Measurements from ENCODE around the gene NLGN1. TPM values are rescaled to one million over a fixed set of nuclear protein-coding genes. Genes with fewer than 3 reads are reported as not detected.
"Not testable (repeated sequence)": the region's sequence is repeated elsewhere in the genome, so short reads cannot be mapped to it uniquely, and the experiment has no call there.

Gene NLGN1
- total RNA-seq, 4 donors from 2014 or later: 0.80 to 4.4 (median 1.8) TPM

DNA sequence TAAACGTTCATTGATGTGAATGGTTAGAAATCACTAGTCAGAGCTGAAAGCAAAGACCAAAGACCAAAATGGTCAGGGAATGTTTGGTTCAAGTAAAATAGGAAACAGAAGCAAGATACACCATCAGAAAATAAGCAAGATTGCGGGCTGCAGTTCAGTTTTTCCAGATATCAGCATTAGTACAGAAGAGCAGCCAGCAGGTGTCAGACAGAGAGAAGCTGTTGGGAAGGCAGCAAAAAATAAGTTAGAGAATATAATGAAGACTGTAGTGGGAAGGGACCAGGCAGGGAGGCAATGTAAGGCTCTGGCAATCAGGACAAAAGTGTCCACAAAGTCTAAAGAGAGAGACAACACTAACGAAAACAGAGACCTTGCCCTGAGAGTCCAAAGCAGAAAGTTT lies 822.2 kb downstream of the NLGN1 start:
- no peak for DNase-seq (ENCODE audit: low spot score in 2 of 2)
- 67 to 79% methylated on average over 3 of the region's 3 CpGs for WGBS, 2 donors
- TF ChIP-seq, protein P1, sequence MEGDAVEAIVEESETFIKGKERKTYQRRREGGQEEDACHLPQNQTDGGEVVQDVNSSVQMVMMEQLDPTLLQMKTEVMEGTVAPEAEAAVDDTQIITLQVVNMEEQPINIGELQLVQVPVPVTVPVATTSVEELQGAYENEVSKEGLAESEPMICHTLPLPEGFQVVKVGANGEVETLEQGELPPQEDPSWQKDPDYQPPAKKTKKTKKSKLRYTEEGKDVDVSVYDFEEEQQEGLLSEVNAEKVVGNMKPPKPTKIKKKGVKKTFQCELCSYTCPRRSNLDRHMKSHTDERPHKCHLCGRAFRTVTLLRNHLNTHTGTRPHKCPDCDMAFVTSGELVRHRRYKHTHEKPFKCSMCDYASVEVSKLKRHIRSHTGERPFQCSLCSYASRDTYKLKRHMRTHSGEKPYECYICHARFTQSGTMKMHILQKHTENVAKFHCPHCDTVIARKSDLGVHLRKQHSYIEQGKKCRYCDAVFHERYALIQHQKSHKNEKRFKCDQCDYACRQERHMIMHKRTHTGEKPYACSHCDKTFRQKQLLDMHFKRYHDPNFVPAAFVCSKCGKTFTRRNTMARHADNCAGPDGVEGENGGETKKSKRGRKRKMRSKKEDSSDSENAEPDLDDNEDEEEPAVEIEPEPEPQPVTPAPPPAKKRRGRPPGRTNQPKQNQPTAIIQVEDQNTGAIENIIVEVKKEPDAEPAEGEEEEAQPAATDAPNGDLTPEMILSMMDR (IDR thresholded peaks at IDR 0.05): no peak
- TF ChIP-seq POLR2A (IDR thresholded peaks at IDR 0.05): no peak
- intact Hi-C loops (cut with DNase I; ENCODE audit: low total_unique reads): no loop called here
- no peak overlapping the region for H3K4me3 ChIP-seq (ENCODE audit: low read depth, poor library complexity, severe bottlenecking)

- WGBS, 2 donors: 46 to 50% methylated on average over 4 of the region's 4 CpGs
- no peak overlapping the region for H3K4me3 ChIP-seq (ENCODE audit: low read depth, poor library complexity, severe bottlenecking)
- TF ChIP-seq, protein P1 (IDR thresholded peaks at IDR 0.05): no peak
- no peak for TF ChIP-seq POLR2A (IDR thresholded peaks at IDR 0.05)
- intact Hi-C loops (cut with DNase I; ENCODE audit: low total_unique reads): no loop called here
- no peak for DNase-seq (ENCODE audit: low spot score in 2 of 2)
Measured at GRCh38 chr3:174220775-174221554, 823.4 kb downstream of the NLGN1 start.

- intact Hi-C loops (cut with DNase I; ENCODE audit: low total_unique reads): no loop called here
- TF ChIP-seq POLR2A (IDR thresholded peaks at IDR 0.05): no peak
- TF ChIP-seq, protein P1 (IDR thresholded peaks at IDR 0.05): no peak
- 45 to 54% methylated on average over 6 of the region's 6 CpGs for WGBS, 2 donors
- H3K4me3 ChIP-seq (ENCODE audit: low read depth, poor library complexity, severe bottlenecking): no peak overlapping the region
- no peak for DNase-seq (ENCODE audit: low spot score in 2 of 2)
Measured at GRCh38 chr3:174223042-174223441, 825.5 kb downstream of the NLGN1 start.

DNA sequence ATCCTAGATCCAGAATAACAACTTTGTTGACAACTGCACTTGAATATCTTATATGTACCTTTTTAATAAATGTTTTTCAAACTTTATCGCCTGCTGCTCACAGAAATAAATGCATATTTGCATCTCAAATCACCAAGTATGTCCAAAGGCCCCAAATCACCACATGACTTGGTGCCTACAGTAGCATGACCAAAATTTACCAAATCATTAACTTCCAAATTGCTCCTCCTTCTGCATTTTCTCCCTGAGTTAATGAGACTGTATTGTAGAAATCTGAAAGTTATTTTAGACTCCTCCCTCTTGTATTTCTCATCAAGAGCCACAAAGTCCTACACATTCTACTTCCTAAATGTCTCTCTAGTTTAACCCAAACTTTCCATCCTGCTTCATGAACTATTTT lies 826.1 kb downstream of the NLGN1 start:
- no peak overlapping the region for H3K4me3 ChIP-seq (ENCODE audit: low read depth, poor library complexity, severe bottlenecking)
- DNase-seq (ENCODE audit: low spot score in 2 of 2): no peak
- 66 to 76% methylated on average over 1 of the region's 1 CpG for WGBS, 2 donors
- no peak for TF ChIP-seq POLR2A (IDR thresholded peaks at IDR 0.05)
- TF ChIP-seq, protein P1 (IDR thresholded peaks at IDR 0.05): no peak
- intact Hi-C loops (cut with DNase I; ENCODE audit: low total_unique reads): no loop called here

DNA sequence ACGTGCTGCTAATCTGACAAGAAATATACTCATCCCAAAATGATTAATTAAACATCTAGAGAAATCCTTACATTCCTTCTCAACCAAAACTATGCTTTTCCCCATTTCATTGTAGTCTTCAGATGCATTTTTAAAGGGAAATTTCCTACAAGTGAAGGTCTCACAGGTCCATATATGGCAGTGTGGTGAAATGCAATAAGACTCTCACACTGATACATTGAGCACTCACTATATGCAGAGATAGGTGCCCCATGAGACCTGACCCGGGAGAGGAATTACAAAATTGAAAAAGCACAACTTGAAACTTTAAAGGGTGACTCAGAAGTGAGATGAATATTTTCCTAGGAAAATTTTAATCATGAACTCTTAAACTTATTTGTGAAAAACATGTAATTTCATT lies 832.4 kb downstream of the NLGN1 start:
- intact Hi-C loops (cut with DNase I; ENCODE audit: low total_unique reads): no loop called here
- H3K4me3 ChIP-seq (ENCODE audit: low read depth, poor library complexity, severe bottlenecking): no peak overlapping the region
- no peak for DNase-seq (ENCODE audit: low spot score in 2 of 2)
- TF ChIP-seq, protein P1 (IDR thresholded peaks at IDR 0.05): no peak
- TF ChIP-seq POLR2A (IDR thresholded peaks at IDR 0.05): no peak
- WGBS, 2 donors: 73 to 85% methylated on average over 2 of the region's 2 CpGs

DNA sequence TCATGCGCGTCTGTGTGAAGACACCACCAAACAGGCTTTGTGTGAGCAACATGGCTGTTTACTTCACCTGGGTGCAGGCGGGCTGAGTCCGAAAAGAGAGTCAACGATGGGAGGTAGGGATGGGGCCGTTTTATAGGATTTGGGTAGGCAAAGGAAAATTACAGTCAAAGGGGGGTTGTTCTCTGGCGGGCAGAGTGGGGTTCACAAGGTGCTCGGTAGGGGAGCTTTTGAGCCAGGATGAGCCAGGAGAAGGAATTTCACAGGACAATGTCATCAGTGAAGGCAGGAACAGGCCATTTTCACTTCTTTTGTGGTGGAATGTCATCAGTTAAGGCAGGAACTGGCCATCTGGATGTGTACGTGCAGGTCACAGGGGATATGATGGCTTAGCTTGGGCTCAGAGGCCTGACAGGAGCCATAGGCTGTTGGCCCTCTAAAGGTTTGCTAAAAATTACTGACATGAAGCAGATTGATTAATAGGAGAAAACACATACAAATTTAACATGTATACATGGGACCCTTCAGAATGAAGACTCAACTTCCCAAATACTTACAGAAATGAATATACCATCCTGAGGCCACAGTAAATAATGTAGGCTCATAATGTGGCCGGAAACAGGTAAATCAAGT lies 834.6 kb downstream of the NLGN1 start:
- H3K4me3 ChIP-seq (ENCODE audit: low read depth, poor library complexity, severe bottlenecking); DNase-seq (ENCODE audit: low spot score in 2 of 2); intact Hi-C loops (cut with DNase I; ENCODE audit: low total_unique reads): not testable (repeated sequence)
- 90 to 91% methylated on average over 10 of the region's 10 CpGs for WGBS, 2 donors

Data from lower leg skin (tissue), 4 donors.